VCaP (cell line): ENCODE results near the gene STIM2.
A peak's percentile ranks its signal among the peaks of the same experiment; 100 is the strongest.

Source experiments
- H3K27ac ChIP-seq: fragments of 450-650 bp; 2 replicates; pipeline ENCODE4 v1.5.1; 2017
- TF ChIP-seq, protein P1 (sequence below): fragments of 450-650 bp; conservative IDR thresholded peaks from 2 replicates; pipeline ENCODE4 v1.5.1; 2017; ENCODE audit warnings: mild to moderate bottlenecking, moderate library complexity

Gene STIM2

DNA sequence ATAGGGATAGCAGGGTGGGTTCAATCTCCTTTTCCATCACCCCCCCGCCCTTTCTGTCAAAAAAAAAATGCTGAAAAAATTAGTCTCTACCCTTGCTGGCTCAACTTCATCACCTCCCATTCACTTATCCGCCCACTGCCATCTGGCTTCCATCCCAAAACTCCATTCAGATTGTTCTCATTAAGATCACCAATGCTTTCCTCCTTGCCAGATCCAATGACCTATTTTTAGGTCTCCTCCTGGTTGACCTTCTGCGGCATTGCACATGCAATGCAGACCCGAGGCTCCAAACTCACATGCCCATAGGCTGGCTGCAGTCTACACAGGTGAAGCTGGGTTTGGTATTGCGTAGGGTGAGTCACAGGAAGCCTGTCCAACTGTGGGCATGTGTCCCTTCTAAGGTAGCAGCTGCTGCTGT, 21.1 kb upstream of the STIM2 start:
- TF ChIP-seq, protein P1, sequence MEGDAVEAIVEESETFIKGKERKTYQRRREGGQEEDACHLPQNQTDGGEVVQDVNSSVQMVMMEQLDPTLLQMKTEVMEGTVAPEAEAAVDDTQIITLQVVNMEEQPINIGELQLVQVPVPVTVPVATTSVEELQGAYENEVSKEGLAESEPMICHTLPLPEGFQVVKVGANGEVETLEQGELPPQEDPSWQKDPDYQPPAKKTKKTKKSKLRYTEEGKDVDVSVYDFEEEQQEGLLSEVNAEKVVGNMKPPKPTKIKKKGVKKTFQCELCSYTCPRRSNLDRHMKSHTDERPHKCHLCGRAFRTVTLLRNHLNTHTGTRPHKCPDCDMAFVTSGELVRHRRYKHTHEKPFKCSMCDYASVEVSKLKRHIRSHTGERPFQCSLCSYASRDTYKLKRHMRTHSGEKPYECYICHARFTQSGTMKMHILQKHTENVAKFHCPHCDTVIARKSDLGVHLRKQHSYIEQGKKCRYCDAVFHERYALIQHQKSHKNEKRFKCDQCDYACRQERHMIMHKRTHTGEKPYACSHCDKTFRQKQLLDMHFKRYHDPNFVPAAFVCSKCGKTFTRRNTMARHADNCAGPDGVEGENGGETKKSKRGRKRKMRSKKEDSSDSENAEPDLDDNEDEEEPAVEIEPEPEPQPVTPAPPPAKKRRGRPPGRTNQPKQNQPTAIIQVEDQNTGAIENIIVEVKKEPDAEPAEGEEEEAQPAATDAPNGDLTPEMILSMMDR: no peak
- no peak overlapping the region for H3K27ac ChIP-seq

DNA sequence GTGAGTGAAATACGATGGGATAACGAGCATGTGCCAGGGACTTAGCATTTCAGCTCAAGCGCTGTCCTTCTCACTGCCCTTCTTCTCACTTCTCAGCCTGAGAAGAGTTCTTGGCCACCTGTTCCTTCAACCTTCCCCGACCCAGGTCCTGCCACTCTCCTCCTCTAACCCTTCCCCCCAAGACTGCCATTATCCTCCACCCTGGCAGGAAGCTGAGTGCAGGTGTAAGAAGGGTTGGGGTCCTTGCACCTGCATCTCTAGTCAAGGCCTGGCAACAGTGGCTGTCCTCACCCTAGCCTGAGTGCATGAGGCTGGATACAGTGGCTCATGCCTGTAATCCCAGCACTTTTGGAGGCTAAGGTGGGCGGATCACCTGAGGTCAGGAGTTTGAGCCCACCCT, 19.9 kb upstream of the STIM2 start:
- TF ChIP-seq, protein P1: no peak
- H3K27ac ChIP-seq: no peak overlapping the region

GRCh38 chr4:26842911-26843310, 17.7 kb upstream of the STIM2 start:
- no peak overlapping the region for H3K27ac ChIP-seq
- TF ChIP-seq, protein P1: no peak

GRCh38 chr4:26850528-26850927, 10.1 kb upstream of the STIM2 start:
- TF ChIP-seq, protein P1: no peak
- H3K27ac ChIP-seq: no peak overlapping the region

DNA sequence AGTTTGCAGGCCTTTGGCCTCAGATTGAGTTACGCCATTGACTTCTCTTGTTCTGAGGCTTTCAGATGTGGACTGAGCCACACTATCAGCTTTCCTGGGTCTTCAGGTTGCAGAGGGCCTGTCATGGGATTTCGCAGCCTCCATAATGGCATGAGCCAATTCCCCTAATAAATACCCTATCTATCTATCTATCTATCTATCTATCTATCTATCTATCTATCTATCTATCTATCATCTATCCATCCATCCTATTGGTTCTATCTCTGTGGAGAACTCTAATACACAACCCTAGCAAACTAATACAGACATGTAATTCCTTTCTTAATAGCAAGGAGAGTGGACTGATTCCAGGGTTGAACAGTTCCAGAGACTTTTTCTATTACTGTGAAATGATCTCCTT, 9.5 kb upstream of the STIM2 start:
- H3K27ac ChIP-seq: no peak overlapping the region
- TF ChIP-seq, protein P1: no peak

- no peak overlapping the region for H3K27ac ChIP-seq
- TF ChIP-seq, protein P1: no peak
Observed at GRCh38 chr4:26854701-26855100, 5.9 kb upstream of the STIM2 start.

- TF ChIP-seq, protein P1: no peak
- H3K27ac ChIP-seq: peak overlapping the region; percentile 95
Observed at GRCh38 chr4:26856906-26857277, 3.7 kb upstream of the STIM2 start.
